Endothelial cell of umbilical vein (primary cell): ENCODE results near the gene CACNA2D3. TPM values are rescaled to one million over a fixed set of nuclear protein-coding genes. Genes with fewer than 3 reads are reported as not detected.

Experiments used
- BruUV-seq: library from RNA; stranded (reverse); fragments of 400-500 nt; replicated peaks from 2 replicates; lab custom pipeline; 2021; lab: Mats Ljungman, UMichigan
- CTCF ChIA-PET: fragments of 300-600, 350-600 bp; sonication (Branson Sonifier 250); formaldehyde crosslinking; loops from one replicate; lab custom pipeline; 2021; ENCODE audit warnings: antibody characterized with exemption, inconsistent platforms; lab: Charles Lee
- POLR2A ChIA-PET: fragments of 300-600, 350-600 bp; sonication (Branson Sonifier 250); formaldehyde crosslinking; loops from one replicate; lab custom pipeline; 2021; ENCODE audit warnings: antibody characterized with exemption, inconsistent platforms; lab: Charles Lee
- DNase-seq: peaks from one replicate; pipeline ENCODE4 v3.0.0-alpha.2; 2011; ENCODE audit warnings: low read depth, low spot score
- FAIRE-seq: peaks from 2 replicates; lab custom pipeline; 2011; peaks lifted over from hg19 to GRCh38; lab: Jason Lieb, UNC
- H2AFZ ChIP-seq: 2 replicates; pipeline ENCODE4 v1.6.0; 2012; ENCODE audit warnings: low read depth, low read length, control low read depth, inconsistent platforms
- H3K27ac ChIP-seq: 2 replicates; pipeline ENCODE4 v1.5.1; 2011; ENCODE audit warnings: low read depth, mild to moderate bottlenecking, control low read depth, low read length, moderate library complexity; ENCODE audit not compliant: insufficient read depth
- H3K27me3 ChIP-seq, 2 experiments: 2 replicates each; pipeline versions ENCODE4 v1.6.0 to v1.6.1; 2011; ENCODE audit warnings: low read length in 2 of 2, mixed read lengths in 1 of 2; ENCODE audit not compliant: control insufficient read depth in 2 of 2, insufficient read depth in 2 of 2
- H3K36me3 ChIP-seq, 2 experiments: 2 replicates in 1 of 2; 3 replicates in 1 of 2; pipeline ENCODE4 v1.5.1; 2011; ENCODE audit warnings: low read length in 2 of 2, mild to moderate bottlenecking in 1 of 2, moderate library complexity in 1 of 2; ENCODE audit not compliant: control insufficient read depth in 2 of 2, insufficient read depth in 2 of 2; ENCODE audit errors: extremely low read depth in 1 of 2
- H3K4me1 ChIP-seq: 3 replicates; pipeline ENCODE4 v1.5.1; 2011; ENCODE audit warnings: mild to moderate bottlenecking, low read length; ENCODE audit not compliant: control insufficient read depth, insufficient read depth; ENCODE audit errors: extremely low read depth
- H3K4me2 ChIP-seq: 2 replicates; pipeline ENCODE4 v1.6.1; 2011; ENCODE audit warnings: low read length, control low read depth, mixed read lengths; ENCODE audit not compliant: insufficient read depth
- H3K4me3 ChIP-seq, 3 experiments: fragments of 200-600 bp in 1 of 3; sonication (generic), shearing (Covaris generic) in 1 of 3; replicated peaks in 1 of 3; 2 replicates each; pipeline ENCODE4 v1.5.1; 2011 to 2016; ENCODE audit warnings: control low read depth in 3 of 3, low read length in 3 of 3, mild to moderate bottlenecking in 2 of 3, inconsistent platforms in 1 of 3, low read depth in 1 of 3, moderate library complexity in 1 of 3; ENCODE audit not compliant: insufficient read depth in 1 of 3
- H3K79me2 ChIP-seq: 2 replicates; pipeline ENCODE4 v1.6.0; 2012; ENCODE audit warnings: low read length, inconsistent platforms; ENCODE audit not compliant: control insufficient read depth, insufficient read depth
- H3K9ac ChIP-seq: replicated peaks from 2 replicates; pipeline ENCODE3; 2011; ENCODE audit warnings: low read length, control low read depth; ENCODE audit not compliant: insufficient read depth; ENCODE audit errors: extremely low read depth
- H3K9me1 ChIP-seq: replicated peaks from 3 replicates; pipeline ENCODE4 v1.6.0; 2011; ENCODE audit warnings: mild to moderate bottlenecking, low read length; ENCODE audit not compliant: control insufficient read depth, insufficient read depth; ENCODE audit errors: extremely low read depth
- H3K9me3 ChIP-seq: replicated peaks from 2 replicates; pipeline ENCODE4 v1.5.1; 2012; ENCODE audit warnings: low read length, inconsistent platforms; ENCODE audit not compliant: control insufficient read depth, insufficient read depth
- H4K20me1 ChIP-seq: replicated peaks from 2 replicates; pipeline ENCODE3; 2011; ENCODE audit warnings: mild to moderate bottlenecking, low read length; ENCODE audit not compliant: control insufficient read depth, insufficient read depth; ENCODE audit errors: extremely low read depth
- CTCF ChIP-seq, 2 donors: IDR thresholded peaks; 1 replicate in 1 of 2; 2 replicates in 1 of 2; pipeline ENCODE4 v1.5.1; 2011; ENCODE audit warnings: low read length in 2 of 2, mild to moderate bottlenecking in 2 of 2, moderate library complexity in 2 of 2, control low read depth in 1 of 2, inconsistent platforms in 1 of 2, low read depth in 1 of 2; ENCODE audit not compliant: insufficient read depth in 1 of 2; ENCODE audit errors: extremely low read depth in 1 of 2
- EZH2 ChIP-seq: IDR thresholded peaks from 2 replicates; pipeline ENCODE4 v1.6.1; 2012; ENCODE audit warnings: borderline replicate concordance, low read depth, mild to moderate bottlenecking, moderate library complexity, low read length, inconsistent platforms; ENCODE audit not compliant: severe bottlenecking
- FOS ChIP-seq: IDR thresholded peaks from 2 replicates; pipeline ENCODE4 v1.6.1; 2011; ENCODE audit warnings: mild to moderate bottlenecking, low read length, moderate library complexity, borderline replicate concordance; ENCODE audit not compliant: insufficient read depth
- GATA2 ChIP-seq: IDR thresholded peaks from 2 replicates; pipeline ENCODE4 v1.7.0; 2011; ENCODE audit warnings: low read depth, mild to moderate bottlenecking, moderate library complexity, mixed read lengths, low read length; ENCODE audit not compliant: insufficient read length, insufficient read depth
- JUN ChIP-seq: IDR thresholded peaks from 2 replicates; pipeline ENCODE4 v1.6.1; 2011; ENCODE audit warnings: borderline replicate concordance, low read depth; ENCODE audit not compliant: insufficient read length, insufficient read depth
- MAX ChIP-seq: IDR thresholded peaks from 2 replicates; pipeline ENCODE4 v1.6.1; 2011; ENCODE audit not compliant: insufficient read depth, insufficient read length
- MYC ChIP-seq: IDR thresholded peaks from one replicate; pipeline ENCODE4 v1.6.1; 2011; ENCODE audit warnings: mild to moderate bottlenecking, low read depth, low read length
- POLR2A ChIP-seq: IDR thresholded peaks from 2 replicates; pipeline ENCODE4 v1.6.1; 2012; ENCODE audit warnings: low read depth, mild to moderate bottlenecking, control low read depth, low read length
- POLR2AphosphoS5 ChIP-seq: IDR thresholded peaks from 2 replicates; pipeline ENCODE4 v1.6.1; 2012; ENCODE audit warnings: low read depth, mild to moderate bottlenecking, control low read depth, low read length, moderate library complexity; ENCODE audit not compliant: insufficient read depth
- dilution Hi-C: fragments of 300-500 bp; cut with MboI; formaldehyde crosslinking; loops from one replicate; pipeline ENCODE4 v1.15.0; 2019; ENCODE audit warnings: low sequenced_read_pairs; ENCODE audit not compliant: extremely low pct_ligation_motif_present
- intact Hi-C: fragments of 100-400 bp; cut with micrococcal nuclease; formaldehyde crosslinking; loops from one replicate; pipeline ENCODE4 v1.10.0; 2022
- polyA plus RNA-seq, 4 experiments: library from polyadenylated mRNA; depleted of rRNA in 3 of 4; stranded (reverse) in 3 of 4; unstranded in 1 of 4; fragments of >200 nt; gene quantifications; 2 replicates each; pipeline versions ENCODE4 v1.2.1 to v1.2.3, GENCODE V29; 2011 to 2012; ENCODE audit warnings: missing spikeins in 1 of 4
- total RNA-seq: library from RNA; stranded (reverse); gene quantifications from 2 replicates; pipeline ENCODE4 v1.2.3, GENCODE V29; 2021

Gene CACNA2D3
- total and polyA plus RNA-seq, 2 donors (not counting 3 experiments of a cell fraction or from before 2014, with no cell fraction given): not detected

GRCh38 chr3:54733106-54734006, 611.0 kb downstream of the CACNA2D3 start:
- no peaks in the 10 kb centered on the region for H3K36me3 ChIP-seq
- TF ChIP-seq FOS: no peak
- TF ChIP-seq POLR2AphosphoS5: no peak
- no peak for TF ChIP-seq GATA2
- no peak for TF ChIP-seq MAX
- TF ChIP-seq JUN: no peak
- no peak for TF ChIP-seq MYC
- TF ChIP-seq CTCF (IDR thresholded peaks at IDR 0.05; ENCODE audit: extremely low read depth in 1 of 2, insufficient read depth in 1 of 2, low read depth in 1 of 2, low read length in 2 of 2): no peak
- no peak for TF ChIP-seq POLR2A
- no peak for TF ChIP-seq EZH2
- FAIRE-seq: no peak
- no peaks in the 10 kb centered on the region for H3K79me2 ChIP-seq
- no peaks in the 10 kb centered on the region for H4K20me1 ChIP-seq
- no peaks in the 10 kb centered on the region for H3K9me1 ChIP-seq
- intact Hi-C loops: no loop called here
- POLR2A ChIA-PET: no interaction called here
- no peaks in the 10 kb centered on the region for H3K4me1 ChIP-seq
- H3K27me3 ChIP-seq: no peaks in the 10 kb centered on the region
- no peak overlapping the region for H3K9ac ChIP-seq
- dilution Hi-C loops: no loop called here
- no peak overlapping the region for H2AFZ ChIP-seq
- H3K27ac ChIP-seq: no peak overlapping the region
- no peaks in the 10 kb centered on the region for H3K9me3 ChIP-seq
- H3K4me2 ChIP-seq: no peak overlapping the region
- DNase-seq: no peak
- BruUV-seq: no TSS peak
- no peak overlapping the region for H3K4me3 ChIP-seq
- CTCF ChIA-PET: no interaction called here
